Muscle of arm (tissue), 12 donors: ENCODE results near the gene TYMS. TPM values are rescaled to one million over a fixed set of nuclear protein-coding genes. Genes with fewer than 3 reads are reported as not detected.

Source experiments
- DNase-seq: peaks from one replicate; pipeline ENCODE4 v3.0.0-alpha.2; 2013
- polyA plus RNA-seq, 12 donors: library from polyadenylated mRNA; unstranded; fragments of 120-200 nt; gene quantifications; one replicate each; pipeline ENCODE4 v1.2.1, GENCODE V29; 2013; ENCODE audit not compliant: insufficient read length in 12 of 12

The TYMS gene
- polyA plus RNA-seq, 12 donors, result 41.3 to 594 (median 61.2) TPM

DNA sequence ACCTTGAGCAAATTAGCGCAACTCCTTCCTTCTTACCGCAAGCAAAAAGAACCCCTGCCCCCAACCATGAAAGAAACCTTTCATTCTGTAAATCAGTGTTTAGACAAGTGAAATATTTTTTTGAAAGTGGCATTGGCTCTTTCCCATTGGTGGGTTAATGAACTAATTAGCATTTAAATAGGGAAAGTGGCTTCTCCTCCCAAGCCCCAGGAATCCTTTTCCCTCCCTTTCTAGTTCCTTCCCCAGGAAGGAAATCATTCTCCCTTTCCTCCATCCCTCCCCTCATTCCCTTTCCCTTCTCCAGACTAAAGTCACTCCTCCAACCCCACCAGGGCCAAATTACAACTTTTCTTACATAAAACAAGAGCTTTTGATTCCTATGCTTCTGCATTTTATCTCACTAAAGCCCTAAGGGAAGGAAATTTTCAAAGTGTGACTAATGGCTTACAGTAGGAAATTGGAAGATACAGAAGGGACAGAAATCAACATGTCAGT, 22.9 kb upstream of the TYMS start:
- no peak for DNase-seq

DNA sequence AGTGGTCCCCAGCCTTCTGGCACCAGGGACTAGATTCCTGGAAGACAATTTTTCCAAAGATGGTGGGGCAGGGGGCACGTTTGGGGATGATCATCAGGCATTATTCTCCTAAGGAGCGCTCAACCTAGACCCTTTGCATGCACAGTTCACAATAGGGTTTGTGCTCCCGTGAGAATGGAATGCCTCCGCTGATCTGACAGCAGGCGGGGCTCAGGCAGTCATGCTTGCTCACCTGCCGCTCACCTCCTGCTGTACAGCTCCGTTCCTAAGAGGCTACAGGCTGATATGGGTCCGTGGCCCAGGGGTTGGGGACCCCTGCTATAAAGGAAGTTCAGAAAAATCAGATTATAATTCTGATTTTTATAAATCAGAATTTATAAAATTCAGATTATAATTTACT, 22.3 kb upstream of the TYMS start:
- no peak for DNase-seq

DNA sequence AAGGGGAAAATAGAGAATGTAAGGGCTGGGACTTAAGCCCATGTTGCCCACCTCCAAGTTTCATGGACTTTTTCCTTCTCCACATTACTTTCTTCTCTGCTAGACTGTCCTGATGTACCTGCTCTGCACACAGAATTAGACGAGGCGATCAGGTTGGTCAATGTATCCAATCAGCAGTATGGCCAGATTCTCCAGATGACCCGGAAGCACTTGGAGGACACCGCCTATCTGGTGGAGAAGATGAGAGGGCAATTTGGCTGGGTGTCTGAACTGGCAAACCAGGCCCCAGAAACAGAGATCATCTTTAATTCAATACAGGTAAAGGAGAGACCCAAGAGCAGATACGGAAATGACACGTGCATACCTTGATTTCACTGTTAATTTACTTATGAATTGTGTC, 16.2 kb upstream of the TYMS start:
- no peak for DNase-seq

DNA sequence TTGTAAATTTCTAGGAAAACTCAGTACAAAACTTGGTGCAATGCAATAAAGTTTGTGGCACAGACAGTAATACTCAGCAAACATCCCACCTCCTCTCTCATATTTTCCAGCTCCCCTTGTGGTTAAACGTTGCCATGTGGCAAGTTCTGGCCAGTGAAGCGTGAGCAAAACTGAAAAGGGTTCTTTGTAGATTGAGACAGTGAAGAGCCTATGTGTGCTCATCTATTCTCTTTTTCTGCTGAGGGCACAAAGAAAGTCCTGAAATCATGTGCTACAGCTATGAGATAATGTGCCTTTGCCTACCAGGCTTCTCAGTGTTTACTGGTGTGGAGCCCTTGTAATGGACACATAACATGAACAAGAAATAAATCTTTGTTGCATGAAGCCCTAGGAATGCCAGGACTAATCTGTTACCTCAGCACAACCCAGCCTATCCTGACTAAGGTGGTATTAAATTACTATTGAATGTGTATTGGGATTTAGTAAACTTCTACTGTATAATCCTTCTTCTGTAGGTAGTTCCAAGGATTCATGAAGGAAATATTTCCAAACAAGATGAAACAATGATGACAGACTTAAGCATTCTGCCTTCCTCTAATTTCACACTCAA, 13.0 kb upstream of the TYMS start:
- no peak for DNase-seq

DNA sequence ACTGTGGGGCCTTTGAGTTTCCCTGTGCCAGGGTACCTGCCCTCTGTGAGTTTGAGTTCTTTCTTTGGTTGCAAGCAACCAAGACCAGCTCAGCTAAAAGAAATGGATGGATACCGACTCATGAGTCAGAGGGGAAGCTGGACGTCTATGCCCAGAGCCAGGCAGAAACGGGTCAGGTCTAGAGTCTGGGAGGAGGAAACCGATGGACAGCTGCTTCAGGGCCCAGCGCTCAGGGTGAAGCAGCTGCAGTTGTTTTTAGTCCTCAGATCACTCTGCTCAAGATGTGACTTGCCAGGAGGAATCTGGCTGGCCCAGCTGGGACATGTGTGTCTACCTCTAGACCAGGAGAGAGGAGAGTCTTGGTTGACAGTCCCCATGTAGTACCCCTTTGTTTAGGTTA, 10.1 kb upstream of the TYMS start:
- no peak for DNase-seq

DNA sequence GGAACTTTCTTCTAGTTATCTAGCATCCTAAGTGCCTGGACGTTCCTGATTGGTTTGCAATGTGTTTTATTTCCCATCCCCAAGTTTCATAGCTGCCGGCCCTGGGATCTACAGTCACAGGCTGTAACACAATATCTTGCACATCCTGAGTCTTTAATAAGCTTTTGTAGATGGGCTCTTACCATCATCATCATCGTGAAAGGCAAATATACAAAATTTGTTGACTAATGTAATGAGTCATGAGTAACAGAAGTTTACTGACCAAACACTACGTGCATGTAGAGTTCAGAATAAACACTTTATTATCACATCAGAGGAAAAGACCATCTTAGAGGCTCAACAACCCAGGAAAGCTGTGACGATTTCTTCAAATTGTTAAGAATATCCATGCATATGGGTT, 8.1 kb upstream of the TYMS start:
- no peak for DNase-seq

DNA sequence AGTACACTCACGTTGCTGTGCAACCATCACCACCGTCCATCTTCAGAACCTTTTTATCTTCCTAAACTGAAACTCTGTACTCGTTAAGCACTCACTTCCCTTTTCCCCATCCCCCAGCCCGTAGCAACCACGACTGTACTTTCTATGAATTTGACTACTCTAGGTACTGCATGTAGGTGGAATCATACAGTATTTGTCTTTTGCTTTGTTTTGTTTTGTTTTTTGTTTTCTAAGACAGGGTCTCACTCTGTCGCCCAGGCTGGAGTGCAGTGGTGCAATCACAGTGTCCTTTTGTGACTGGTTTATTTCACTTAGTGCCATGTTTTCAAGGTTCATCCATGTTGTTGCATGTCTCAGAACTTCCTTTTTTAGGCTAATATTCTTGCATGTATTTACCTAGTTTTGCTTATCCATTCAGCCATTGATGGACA, 7.0 kb upstream of the TYMS start:
- no peak for DNase-seq

DNA sequence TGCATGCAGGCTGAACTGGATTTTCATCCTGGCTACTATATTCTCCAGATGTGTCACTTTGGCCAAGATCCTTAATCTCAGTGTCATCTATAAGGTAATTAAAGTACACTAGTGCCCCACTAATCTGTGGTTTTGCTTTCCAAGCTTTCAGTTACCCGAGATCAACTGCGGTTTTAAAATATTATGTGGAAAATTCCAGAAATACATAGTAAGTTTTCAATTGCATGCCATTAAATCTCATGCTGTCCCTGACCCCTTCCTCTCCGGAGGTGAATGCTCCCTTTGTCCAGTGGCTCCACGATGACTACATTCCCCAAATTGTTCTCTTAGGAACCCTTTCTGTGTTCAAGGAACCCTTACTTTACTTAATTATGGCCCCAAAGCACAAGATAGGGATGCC, 5.3 kb upstream of the TYMS start:
- DNase-seq, result peak; percentile 17

DNA sequence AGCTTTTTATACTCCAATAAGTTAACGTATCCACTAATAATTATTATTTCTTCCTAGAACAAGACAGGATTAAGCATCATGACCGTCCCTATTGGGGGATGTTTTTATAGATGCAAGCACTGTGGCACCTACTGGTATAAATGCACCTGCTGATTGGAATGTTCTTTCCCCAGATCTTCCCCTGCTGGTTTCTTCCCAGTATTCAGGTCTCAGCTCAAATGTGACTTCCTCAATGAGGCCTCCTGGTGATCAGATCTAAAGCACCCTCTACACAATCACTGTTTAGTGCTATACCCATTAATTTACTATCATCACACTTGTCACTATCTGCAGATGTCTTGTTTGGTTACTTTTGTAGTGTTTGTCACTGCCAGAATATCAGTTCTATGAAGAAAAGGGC, 3.9 kb upstream of the TYMS start:
- no peak for DNase-seq

DNA sequence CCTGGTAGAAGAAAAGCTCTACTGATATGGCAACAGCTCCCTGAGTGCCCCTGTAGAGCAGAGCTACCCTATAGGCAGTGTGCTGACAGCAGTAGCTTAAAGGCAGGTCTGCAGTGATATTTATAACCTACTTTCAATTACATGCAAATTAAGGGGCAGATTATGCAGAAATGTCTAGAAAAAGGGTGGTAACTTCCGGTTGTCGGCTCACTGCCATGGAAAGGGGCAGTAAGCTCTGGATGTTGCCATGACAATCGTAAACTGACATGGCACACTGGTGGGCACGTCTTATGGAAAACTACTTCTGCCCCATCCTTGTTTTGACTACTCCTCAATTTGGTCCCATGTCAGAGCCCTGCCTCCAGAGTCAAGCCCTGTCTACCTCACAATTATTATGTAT, 2.9 kb upstream of the TYMS start:
- DNase-seq, result no peak

DNA sequence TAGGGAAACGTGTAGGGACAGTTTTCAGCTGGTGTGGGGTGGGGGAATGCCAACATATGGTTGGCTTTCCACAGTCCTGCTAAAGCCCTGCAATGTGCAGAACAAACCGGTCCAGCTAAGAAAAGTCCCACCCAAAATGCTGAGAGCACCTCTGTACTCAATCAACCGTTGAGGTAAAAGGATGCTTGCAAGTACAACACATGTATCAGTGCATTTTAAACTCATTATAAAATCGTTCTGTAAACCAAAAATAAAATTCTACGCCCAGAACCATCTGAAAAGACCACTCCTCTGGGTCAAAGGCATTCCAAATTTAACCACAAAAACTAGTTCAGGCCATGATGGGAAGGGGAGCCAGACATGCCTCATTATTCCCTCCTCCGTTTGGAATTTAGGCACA, 2.0 kb upstream of the TYMS start:
- DNase-seq, result no peak

DNA sequence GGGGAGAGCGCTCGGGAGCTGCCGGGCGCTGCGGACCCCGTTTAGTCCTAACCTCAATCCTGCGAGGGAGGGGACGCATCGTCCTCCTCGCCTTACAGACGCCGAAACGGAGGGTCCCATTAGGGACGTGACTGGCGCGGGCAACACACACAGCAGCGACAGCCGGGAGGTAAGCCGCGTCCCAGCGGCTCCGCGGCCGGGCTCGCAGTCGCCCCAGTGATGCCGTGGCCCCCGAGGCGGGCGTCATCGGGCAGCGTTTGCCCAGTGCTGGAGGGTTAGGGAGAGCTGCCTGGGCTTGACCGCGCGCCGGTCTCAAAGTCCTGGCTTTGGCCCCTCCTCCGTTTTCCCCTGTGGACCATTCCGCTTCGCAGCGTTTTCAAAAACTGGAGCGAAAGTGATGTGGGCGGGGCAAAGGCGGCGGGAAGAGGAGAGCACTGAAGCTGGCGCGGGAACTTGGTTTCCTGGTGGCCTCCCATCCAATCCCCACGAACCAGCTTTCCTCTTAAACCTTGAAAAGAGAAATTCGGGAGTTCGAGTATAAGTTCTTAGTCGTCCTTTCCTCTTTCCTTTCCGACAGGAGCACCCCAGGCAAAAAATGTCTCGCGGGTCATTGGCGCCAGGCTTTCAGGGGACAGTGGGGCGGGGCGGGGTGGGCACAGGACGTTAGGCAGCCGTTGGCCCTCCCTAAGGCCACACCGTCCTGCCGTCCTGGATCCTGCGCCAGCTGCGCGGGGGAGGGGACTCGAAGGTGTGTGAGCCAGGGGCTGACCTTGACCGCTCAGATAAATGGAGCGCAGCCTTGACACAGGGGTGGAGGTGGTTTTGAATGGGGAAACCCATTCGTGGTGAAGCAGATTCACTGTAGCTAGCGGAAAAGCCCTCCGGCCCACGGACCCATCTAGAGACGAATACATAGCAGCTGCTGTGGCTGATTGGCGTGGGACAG, 821 bp downstream of the TYMS start:
- peak; percentile 91 for DNase-seq

DNA sequence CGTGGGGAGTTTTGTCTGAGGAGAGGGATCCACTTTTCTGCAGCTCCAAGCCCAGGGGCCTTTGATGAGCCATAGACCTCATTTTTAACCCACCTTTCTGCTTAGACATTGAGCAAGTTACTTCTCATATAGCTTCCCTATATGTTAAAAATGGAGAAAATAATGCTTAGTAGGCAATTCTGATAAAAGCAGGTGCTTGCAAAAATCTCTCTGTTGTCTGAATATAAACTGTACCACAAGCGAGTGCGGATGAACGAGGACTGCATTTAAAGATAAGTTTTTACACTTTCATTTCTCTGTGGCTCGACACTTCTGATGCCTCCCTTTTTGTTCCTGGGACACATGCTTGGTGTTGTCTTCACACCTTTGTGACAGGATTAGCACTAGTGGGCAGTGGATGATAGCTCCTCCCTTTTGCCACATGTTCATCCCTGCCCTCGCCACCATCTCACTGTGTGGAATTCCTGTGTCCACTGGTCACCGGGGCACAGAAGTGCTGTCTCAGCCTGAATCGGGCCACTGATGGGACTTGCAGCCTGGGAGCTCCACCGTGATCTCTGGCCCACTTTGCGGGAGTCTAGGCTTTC, 1.6 kb downstream of the TYMS start:
- no peak for DNase-seq

DNA sequence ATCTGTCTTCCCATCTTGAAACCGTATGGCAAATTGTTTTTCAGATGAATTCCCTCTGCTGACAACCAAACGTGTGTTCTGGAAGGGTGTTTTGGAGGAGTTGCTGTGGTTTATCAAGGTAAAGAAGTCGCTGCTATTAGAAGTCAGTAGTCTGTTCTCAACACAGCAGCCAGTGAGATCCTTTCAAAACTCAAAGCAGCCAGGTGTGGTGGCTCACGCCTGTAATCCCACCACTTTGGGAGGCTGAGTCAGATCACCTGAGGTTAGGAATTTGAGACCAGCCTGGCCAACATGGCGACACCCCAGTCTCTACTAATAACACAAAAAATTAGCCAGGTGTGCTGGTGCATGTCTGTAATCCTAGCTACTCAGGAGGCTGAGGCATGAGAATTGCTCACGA, 2.1 kb downstream of the TYMS start:
- no peak for DNase-seq

DNA sequence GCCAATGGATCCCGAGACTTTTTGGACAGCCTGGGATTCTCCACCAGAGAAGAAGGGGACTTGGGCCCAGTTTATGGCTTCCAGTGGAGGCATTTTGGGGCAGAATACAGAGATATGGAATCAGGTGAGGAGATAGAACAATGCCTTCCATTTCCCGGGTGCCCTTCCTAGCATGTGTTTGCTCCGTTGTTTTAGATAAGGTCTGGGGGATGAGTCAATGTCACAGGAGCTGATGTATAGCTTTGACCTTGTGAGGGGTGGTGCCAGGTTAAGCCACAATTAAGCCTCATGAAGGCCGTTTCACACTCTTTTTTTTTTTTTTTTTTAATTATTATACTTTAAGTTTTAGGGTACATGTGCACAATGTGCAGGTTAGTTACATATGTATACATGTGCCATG, 4.7 kb downstream of the TYMS start:
- no peak for DNase-seq

DNA sequence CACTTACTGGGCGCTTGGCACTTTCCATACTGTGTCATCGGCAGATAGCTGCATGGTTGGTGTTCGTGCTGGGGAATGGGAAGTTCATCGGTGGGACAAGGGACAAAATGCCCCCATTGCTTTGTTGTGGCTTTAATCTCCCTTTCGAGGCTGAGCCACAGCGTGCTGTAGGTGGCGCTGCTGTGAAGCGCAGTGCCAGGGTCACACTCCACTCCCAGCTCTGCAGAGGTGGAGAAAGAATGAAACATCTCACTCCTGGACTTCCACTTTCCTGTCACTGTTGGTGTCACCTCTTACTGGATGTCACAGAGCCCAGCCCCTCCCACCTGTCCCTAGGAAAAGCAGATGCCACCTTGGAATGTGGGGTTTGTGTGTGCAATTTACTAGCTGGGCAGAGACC, 8.7 kb downstream of the TYMS start:
- no peak for DNase-seq

DNA sequence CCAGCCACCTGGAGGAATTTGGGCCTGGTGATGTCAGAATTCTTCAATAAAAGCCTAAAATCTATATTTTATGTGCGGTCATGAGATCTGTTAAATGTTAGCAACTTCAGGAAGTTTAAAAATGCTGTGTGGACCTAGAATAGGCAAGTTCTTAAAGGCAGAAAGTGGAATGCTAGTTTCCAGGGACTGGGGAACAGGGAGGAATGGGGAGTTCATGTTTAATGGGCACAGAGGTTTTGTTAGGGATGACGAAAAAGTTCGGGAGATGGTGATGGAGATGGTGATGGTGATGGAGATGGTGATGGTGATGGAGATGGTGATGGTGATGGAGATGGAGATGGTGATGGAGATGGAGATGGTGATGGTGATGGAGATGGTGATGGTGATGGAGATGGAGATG, 9.2 kb downstream of the TYMS start:
- no peak for DNase-seq

DNA sequence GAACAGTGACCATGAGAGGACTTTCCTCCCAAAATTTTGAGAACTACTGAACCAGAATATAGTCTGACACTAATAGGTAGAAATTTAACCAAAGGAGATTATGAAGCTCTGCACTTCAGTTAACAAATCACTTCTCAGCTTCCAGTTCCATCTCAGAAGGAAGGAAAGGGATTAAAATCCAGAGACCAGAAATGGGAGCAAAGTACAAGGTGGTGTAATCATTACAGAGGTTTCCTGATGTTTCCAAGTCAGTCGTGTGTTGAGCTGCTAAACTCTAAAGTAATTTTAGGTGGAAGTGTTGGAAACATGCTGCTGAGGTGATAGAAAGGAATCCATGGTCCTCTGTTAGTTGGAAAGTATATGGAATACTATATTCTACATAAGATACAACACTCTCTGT, 10.8 kb downstream of the TYMS start:
- no peak for DNase-seq

DNA sequence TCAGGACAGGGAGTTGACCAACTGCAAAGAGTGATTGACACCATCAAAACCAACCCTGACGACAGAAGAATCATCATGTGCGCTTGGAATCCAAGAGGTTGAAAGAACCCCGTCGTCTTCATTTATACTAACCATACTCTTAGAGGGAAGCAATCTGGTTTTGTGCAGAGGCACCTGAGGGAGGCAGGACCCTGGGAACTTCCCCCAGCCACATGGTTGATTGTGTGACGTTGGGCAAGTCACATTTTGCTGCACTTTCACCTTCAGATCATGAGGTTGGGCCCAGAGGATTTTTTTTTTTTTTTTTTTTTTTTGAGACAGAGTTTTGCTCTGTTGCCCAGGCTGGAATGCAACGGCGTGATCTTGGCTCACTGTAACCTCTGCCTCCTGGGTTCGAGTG, 11.6 kb downstream of the TYMS start:
- DNase-seq, result no peak

DNA sequence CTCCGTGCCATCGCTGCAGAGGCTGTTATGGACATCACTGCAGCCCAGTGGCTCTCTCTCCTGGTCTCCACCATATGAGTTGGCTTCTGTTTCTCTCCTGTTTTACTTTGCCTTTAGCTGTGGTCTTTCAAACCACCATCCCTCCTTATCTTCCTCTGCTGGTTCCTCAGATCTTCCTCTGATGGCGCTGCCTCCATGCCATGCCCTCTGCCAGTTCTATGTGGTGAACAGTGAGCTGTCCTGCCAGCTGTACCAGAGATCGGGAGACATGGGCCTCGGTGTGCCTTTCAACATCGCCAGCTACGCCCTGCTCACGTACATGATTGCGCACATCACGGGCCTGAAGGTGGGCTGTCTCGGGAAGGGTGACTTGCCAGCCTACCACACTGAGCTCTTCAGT, 13.1 kb downstream of the TYMS start:
- no peak for DNase-seq

DNA sequence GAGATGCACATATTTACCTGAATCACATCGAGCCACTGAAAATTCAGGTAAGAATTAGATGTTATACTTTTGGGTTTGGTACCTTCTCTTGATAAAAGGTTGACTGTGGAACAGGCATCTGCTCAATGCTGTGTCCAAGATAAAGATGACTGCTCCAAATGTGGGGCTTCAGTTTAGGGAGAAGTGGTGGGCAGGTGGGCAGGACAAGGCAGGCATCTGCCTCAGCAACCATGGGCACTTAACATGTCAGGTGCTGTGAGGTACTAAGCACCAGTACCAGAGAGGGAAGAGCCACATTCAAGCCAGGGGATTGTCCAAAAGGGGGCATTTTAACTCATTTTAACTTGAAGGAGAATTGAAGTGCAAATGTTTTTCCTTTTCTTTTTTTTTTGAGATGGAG, 14.0 kb downstream of the TYMS start:
- DNase-seq, result no peak

DNA sequence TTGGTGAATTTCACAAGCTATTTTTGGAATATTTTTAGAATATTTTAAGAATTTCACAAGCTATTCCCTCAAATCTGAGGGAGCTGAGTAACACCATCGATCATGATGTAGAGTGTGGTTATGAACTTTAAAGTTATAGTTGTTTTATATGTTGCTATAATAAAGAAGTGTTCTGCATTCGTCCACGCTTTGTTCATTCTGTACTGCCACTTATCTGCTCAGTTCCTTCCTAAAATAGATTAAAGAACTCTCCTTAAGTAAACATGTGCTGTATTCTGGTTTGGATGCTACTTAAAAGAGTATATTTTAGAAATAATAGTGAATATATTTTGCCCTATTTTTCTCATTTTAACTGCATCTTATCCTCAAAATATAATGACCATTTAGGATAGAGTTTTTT, 15.9 kb downstream of the TYMS start:
- DNase-seq, result no peak

DNA sequence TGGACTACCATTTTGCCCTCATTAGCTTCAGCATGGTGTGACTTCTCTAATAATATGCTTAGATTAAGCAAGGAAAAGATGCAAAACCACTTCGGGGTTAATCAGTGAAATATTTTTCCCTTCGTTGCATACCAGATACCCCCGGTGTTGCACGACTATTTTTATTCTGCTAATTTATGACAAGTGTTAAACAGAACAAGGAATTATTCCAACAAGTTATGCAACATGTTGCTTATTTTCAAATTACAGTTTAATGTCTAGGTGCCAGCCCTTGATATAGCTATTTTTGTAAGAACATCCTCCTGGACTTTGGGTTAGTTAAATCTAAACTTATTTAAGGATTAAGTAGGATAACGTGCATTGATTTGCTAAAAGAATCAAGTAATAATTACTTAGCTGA, 16.3 kb downstream of the TYMS start:
- DNase-seq, result no peak
